Transverse colon (tissue), 4 donors: ENCODE measurements around the gene TMEM266.

Source experiments
- CTCF ChIP-seq, 5 experiments: fragments of 200-600 bp in 3 of 5; fragments of 450-650 bp in 2 of 5; sonication (generic) in 3 of 5; IDR thresholded peaks; 1 replicate in 2 of 5; 2 replicates in 3 of 5; pipeline ENCODE4 v1.5.1; 2016 to 2017; ENCODE audit warnings: antibody characterized with exemption in 5 of 5, inconsistent platforms in 3 of 5, mild to moderate bottlenecking in 2 of 5, moderate library complexity in 1 of 5
- POLR2A ChIP-seq: fragments of 450-650 bp; IDR thresholded peaks from one replicate; pipeline ENCODE4 v1.6.1; 2016; ENCODE audit warnings: antibody characterized with exemption, mild to moderate bottlenecking, moderate library complexity
- POLR2AphosphoS5 ChIP-seq, 3 donors: sonication (generic); formaldehyde crosslinking; IDR thresholded peaks; one replicate each; pipeline ENCODE4 v1.6.1; 2016; ENCODE audit warnings: antibody characterized with exemption in 3 of 3

DNA sequence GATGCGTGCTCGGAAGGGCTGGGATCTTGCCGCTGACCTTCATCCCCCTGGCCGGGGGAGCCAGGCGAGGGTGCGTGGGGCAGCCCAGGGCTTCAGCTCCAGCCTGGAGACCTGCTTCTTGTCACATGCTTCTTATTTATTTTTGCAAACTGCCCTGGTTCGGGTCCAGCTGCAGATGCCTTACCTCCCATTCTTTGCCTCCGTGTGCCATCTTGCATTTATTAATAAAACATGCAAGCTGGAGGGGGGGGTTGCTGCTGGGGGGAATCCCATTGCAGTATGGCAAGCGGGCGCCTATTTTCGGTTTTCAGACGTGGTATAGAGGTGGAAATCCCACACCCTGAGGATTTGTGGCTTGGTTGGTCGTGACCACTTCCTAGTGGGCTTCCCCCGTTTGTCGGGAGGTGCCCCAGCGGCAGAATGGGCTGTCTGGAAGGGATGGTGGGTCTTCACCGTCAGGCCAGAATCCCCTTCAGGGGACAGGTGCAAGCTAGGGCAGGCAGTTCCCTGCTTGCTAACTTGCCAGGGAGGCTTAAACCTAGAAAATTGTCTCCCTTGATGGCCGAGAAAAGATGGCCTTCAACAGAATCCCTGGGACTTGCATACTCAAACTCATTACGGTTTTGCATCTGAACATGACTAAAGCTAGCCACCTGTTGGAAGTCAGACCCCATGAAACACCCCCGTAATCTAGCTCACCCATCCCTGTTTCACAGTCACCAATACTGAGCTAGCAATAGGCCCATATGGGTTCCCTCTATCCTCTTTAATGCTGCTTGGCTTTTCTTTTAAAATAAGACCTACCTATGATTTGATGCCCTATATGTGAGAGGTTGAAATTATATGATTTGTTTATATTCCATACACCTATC is 569 bp downstream of the TMEM266 start:
- TF ChIP-seq CTCF (IDR thresholded peaks at IDR 0.05) (no peak), POLR2A (no peak), POLR2AphosphoS5 (IDR thresholded peaks at IDR 0.05) (no peak)
